GM19240 (cell line): ENCODE results near the gene IMP4.

Experiments
- DNase-seq: peaks from one replicate; pipeline ENCODE4 v3.0.0; 2011; ENCODE audit warnings: low spot score; ENCODE audit not compliant: insufficient read length

Gene IMP4

GRCh38 chr2:130376433-130377293 is 34.0 kb downstream of the IMP4 start:
- DNase-seq = peak; percentile 19

- DNase-seq = no peak
Observed at GRCh38 chr2:130377491-130377890, 34.8 kb downstream of the IMP4 start.

DNA sequence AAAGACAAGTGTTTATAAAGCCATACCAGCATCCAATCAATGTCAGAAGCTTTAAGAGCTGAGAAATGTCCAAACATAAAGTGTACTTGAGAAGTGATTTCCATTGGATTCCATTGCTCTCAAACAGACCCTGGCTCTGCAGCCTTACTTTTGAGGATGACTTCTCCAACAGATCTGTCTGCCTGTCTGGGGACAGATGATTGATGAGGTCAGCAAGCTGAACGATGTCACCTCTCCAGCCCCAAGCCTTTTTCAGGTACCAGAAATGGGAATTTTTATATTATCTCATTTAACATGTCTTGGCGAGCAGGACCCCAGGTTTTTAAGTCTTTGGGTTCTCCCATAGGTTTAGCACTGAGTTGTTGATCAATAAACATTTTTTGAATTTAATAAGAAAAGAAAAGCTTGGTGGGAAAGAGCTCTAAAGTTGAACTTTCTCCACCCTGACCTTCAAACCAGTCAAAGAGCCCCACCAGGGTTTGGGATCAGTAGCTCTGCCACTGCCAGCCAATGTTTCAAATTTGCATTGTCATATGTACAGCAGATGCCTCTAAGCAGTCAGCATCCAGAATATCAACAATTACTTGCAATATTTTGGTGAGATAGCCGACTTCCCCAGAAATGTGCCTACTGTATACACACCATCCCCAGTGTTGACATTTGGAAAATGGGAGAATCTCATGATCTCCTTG is 35.7 kb downstream of the IMP4 start:
- DNase-seq = no peak

- no peak for DNase-seq
Observed at GRCh38 chr2:130378898-130379214, 36.2 kb downstream of the IMP4 start.

DNA sequence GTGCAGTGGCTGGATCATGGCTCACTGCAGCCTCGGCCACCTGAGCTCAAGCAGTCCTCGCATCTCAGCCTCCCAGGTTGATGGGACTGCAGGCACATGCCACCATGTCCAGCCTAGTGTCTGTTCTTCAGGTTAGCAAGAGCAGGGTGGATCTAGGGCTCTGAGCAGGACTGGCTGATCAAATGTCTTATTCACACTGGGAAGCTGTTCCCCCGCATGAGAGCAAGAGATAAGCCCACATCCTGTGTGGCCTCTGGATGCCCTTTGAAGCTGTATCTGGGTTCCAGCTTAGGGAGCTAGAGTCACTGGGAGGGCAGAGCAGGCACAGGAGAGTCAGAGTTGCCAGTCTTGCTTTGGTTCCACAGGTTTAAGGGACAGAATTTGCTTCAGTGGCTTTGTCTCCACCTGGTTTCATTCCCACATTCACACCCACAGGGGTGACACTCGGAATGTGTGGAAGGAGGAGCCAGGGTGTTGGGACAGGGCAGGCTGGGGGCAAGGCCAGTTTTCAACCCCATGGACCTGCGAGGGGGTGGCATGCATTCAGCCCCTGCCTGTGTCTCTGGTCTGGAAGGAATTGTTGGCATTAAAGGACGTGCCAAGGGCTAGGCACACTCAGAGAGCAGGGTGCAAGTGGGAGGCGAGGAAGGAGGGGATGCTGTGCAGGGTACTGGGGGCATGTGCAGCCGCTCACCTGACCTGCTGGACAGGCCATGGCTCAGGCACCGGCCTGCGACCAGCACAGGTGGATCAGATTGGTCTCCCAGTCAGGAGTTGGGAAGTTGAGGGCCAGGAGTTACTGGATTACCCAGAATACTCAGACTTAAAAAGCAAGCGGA is 37.6 kb downstream of the IMP4 start:
- DNase-seq = no peak

- no peak for DNase-seq
Observed at GRCh38 chr2:130381145-130381544, 38.4 kb downstream of the IMP4 start.

- no peak for DNase-seq
Observed at GRCh38 chr2:130381619-130382018, 38.9 kb downstream of the IMP4 start.

GRCh38 chr2:130382313-130382917 is 39.7 kb downstream of the IMP4 start:
- no peak for DNase-seq

- no peak for DNase-seq
Observed at GRCh38 chr2:130385709-130386108, 43.0 kb downstream of the IMP4 start.

GRCh38 chr2:130387071-130387400 is 44.3 kb downstream of the IMP4 start:
- no peak for DNase-seq

- DNase-seq = no peak
Observed at GRCh38 chr2:130387804-130388203, 45.1 kb downstream of the IMP4 start.

GRCh38 chr2:130388221-130388907 is 45.7 kb downstream of the IMP4 start:
- DNase-seq = no peak

- DNase-seq = no peak
Observed at GRCh38 chr2:130389358-130389757, 46.7 kb downstream of the IMP4 start.

DNA sequence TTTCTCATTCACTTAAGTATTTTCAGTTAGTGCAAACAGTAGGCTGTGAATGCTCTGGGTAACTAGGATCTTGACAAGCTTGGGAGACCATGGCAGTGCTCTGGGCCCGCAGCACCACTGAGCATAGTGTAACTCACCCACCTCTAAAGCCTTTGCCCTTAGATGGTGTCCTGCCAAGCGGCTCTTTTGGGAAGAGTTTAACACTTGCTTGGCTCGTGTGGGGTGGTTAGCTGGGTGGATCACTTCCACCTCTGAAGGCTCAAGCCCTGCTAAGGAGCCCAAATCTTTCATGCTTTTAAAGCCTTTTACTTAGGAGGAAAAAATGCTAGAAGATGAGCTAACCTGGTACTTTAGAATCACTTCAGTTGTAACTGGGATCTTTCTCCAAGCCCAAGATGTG is 47.1 kb downstream of the IMP4 start:
- no peak for DNase-seq

- no peak for DNase-seq
Observed at GRCh38 chr2:130390460-130391057, 47.9 kb downstream of the IMP4 start.

- DNase-seq = no peak
Observed at GRCh38 chr2:130391058-130391871, 48.6 kb downstream of the IMP4 start.

DNA sequence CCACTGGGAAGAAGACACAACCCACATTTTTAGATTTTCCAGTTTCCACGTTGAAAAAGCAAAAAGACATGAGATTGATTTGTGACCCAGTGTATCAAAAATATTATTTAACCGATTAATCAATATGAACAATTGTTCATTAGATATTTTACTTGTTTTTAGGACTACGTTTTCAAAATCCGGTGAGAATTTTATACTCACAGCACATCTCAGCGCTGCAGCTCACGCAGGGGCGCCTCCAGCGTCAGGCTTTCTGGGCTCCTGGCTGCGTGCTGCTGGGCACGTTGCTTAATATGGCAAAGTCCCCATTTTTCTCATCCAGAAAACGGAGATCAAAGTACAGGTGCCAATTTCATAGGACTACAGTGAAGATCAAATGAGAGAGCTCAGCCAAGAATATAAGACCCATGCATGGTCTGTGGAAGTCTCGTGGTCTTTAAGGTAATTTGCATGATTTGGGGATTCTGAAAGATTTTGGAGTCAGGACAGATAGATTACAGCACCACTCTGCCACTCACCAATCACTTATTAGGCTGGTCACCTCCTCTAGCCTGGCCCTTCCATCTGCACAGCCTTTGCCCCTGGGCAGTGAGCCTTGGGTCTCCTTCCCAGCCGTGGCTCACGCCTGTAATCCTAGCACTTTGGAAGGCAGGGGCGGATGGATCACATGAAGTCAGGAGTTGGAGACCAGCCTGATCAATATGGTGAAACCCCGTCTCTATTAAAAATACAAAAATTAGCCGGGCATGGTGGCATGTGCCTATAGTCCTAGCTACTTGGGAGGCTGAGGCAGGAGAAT is 49.4 kb downstream of the IMP4 start:
- no peak for DNase-seq

GRCh38 chr2:130393318-130393910 is 50.7 kb downstream of the IMP4 start:
- DNase-seq = no peak
